DND-41 (cell line): ENCODE measurements around the gene CACNB2.

Source experiments
- ATAC-seq: fragments of 200-7000 bp; cut with Tn5 transposase; 3 replicates; pipeline ENCODE4 v1.9.1; 2021; ENCODE audit warnings: low read depth; ENCODE audit not compliant: insufficient read depth
- DNase-seq: peaks from one replicate; pipeline ENCODE4 v3.0.0-alpha.2; 2020
- H2AFZ ChIP-seq: 2 replicates; pipeline ENCODE4 v1.6.0; 2012; ENCODE audit warnings: low read depth, low read length
- H3K27ac ChIP-seq: 2 replicates; pipeline ENCODE4 v1.5.1; 2012; ENCODE audit warnings: low read length, inconsistent platforms
- H3K27me3 ChIP-seq: fragments of 200-600 bp; sonication (generic); 2 replicates; pipeline ENCODE4 v1.6.0; 2012; ENCODE audit warnings: low read length, mild to moderate bottlenecking, inconsistent platforms; ENCODE audit not compliant: insufficient read depth, poor library complexity
- H3K36me3 ChIP-seq: 2 replicates; pipeline ENCODE4 v1.5.1; 2012; ENCODE audit warnings: low read length, inconsistent platforms; ENCODE audit not compliant: insufficient read depth
- H3K4me1 ChIP-seq: 2 replicates; pipeline ENCODE4 v1.5.1; 2012; ENCODE audit warnings: mild to moderate bottlenecking, low read length; ENCODE audit not compliant: insufficient read depth
- H3K4me2 ChIP-seq: 2 replicates; pipeline ENCODE4 v1.6.0; 2012; ENCODE audit warnings: mild to moderate bottlenecking, moderate library complexity, low read length, inconsistent platforms; ENCODE audit not compliant: insufficient read depth
- H3K4me3 ChIP-seq, 2 experiments: fragments of 200-600 bp in 1 of 2; shearing (Covaris generic) in 1 of 2; 2 replicates each; pipeline ENCODE4 v1.5.1; 2012 to 2016; ENCODE audit warnings: inconsistent platforms in 2 of 2, low read length in 2 of 2, mild to moderate bottlenecking in 2 of 2, low read depth in 1 of 2, moderate library complexity in 1 of 2
- H3K79me2 ChIP-seq: 2 replicates; pipeline ENCODE4 v1.6.0; 2012; ENCODE audit warnings: low read length, inconsistent platforms; ENCODE audit not compliant: insufficient read depth
- H3K9ac ChIP-seq: 2 replicates; pipeline ENCODE4 v1.6.0; 2012; ENCODE audit warnings: low read depth, mild to moderate bottlenecking, inconsistent platforms, low read length, moderate library complexity
- H3K9me3 ChIP-seq: 2 replicates; pipeline ENCODE4 v1.5.1; 2012; ENCODE audit warnings: low read length, moderate library complexity, mild to moderate bottlenecking, inconsistent platforms; ENCODE audit not compliant: insufficient read depth, severe bottlenecking
- H4K20me1 ChIP-seq: 2 replicates; pipeline ENCODE4 v1.6.0; 2012; ENCODE audit warnings: low read length; ENCODE audit not compliant: insufficient read depth
- CTCF ChIP-seq: IDR thresholded peaks from 2 replicates; pipeline ENCODE4 v1.5.1; 2012; ENCODE audit warnings: borderline replicate concordance, low read length, moderate library complexity, mild to moderate bottlenecking; ENCODE audit not compliant: poor library complexity, severe bottlenecking; ENCODE audit errors: extremely low read depth
- EZH2 ChIP-seq: IDR thresholded peaks from 3 replicates; pipeline ENCODE4 v1.6.1; 2012; ENCODE audit warnings: borderline replicate concordance, low read depth, mild to moderate bottlenecking, moderate library complexity, low read length, inconsistent platforms; ENCODE audit not compliant: severe bottlenecking

Gene CACNB2

GRCh38 chr10:18136073-18136791, 4.0 kb upstream of the CACNB2 start:
- no peaks in the 10 kb centered on the region for H4K20me1 ChIP-seq
- no peaks in the 10 kb centered on the region for H3K36me3 ChIP-seq
- ATAC-seq = no peak
- H2AFZ ChIP-seq = no peak overlapping the region
- H3K4me2 ChIP-seq = no peak overlapping the region
- H3K27ac ChIP-seq = no peak overlapping the region
- H3K4me3 ChIP-seq = no peak overlapping the region
- TF ChIP-seq CTCF (no peak), EZH2 (no peak)
- no peaks in the 10 kb centered on the region for H3K9me3 ChIP-seq
- H3K79me2 ChIP-seq = no peaks in the 10 kb centered on the region
- H3K27me3 ChIP-seq = no peaks in the 10 kb centered on the region
- H3K9ac ChIP-seq = no peak overlapping the region
- no peaks in the 10 kb centered on the region for H3K4me1 ChIP-seq
- no peak for DNase-seq

- no peaks in the 10 kb centered on the region for H3K79me2 ChIP-seq
- no peaks in the 10 kb centered on the region for H4K20me1 ChIP-seq
- TF ChIP-seq EZH2 (no peak), CTCF (no peak)
- H3K4me3 ChIP-seq = no peak overlapping the region
- no peak overlapping the region for H3K27ac ChIP-seq
- no peaks in the 10 kb centered on the region for H3K27me3 ChIP-seq
- no peaks in the 10 kb centered on the region for H3K4me1 ChIP-seq
- no peaks in the 10 kb centered on the region for H3K36me3 ChIP-seq
- ATAC-seq (no peak), DNase-seq (no peak)
- H3K9me3 ChIP-seq = no peaks in the 10 kb centered on the region
- no peak overlapping the region for H3K4me2 ChIP-seq
- no peak overlapping the region for H3K9ac ChIP-seq
- H2AFZ ChIP-seq = no peak overlapping the region
Observed at GRCh38 chr10:18137111-18137510, 3.1 kb upstream of the CACNB2 start.

GRCh38 chr10:18140957-18141845, 977 bp downstream of the CACNB2 start:
- H3K4me3 ChIP-seq = no peak overlapping the region
- no peaks in the 10 kb centered on the region for H3K36me3 ChIP-seq
- TF ChIP-seq CTCF = no peak
- no peaks in the 10 kb centered on the region for H3K27me3 ChIP-seq
- no peaks in the 10 kb centered on the region for H3K79me2 ChIP-seq
- H3K9me3 ChIP-seq = no peaks in the 10 kb centered on the region
- no peak for DNase-seq
- no peaks in the 10 kb centered on the region for H3K4me1 ChIP-seq
- no peaks in the 10 kb centered on the region for H4K20me1 ChIP-seq
- no peak overlapping the region for H3K9ac ChIP-seq
- H3K4me2 ChIP-seq = no peak overlapping the region
- no peak overlapping the region for H2AFZ ChIP-seq
- ATAC-seq = no peak
- no peak overlapping the region for H3K27ac ChIP-seq
